Smooth muscle cell (in vitro differentiated cells): ENCODE measurements around the gene ARHGAP26. TPM values are rescaled to one million over a fixed set of nuclear protein-coding genes. Genes with fewer than 3 reads are reported as not detected.

Experiments used
- DNase-seq: peaks from one replicate; lab custom pipeline; 2025; ENCODE audit not compliant: unreplicated experiment; lab: John Stamatoyannopoulos, UW
- H2AFZ ChIP-seq: fragments of 200-600 bp; sonication (generic); 2 replicates; pipeline ENCODE4 v1.6.0; 2016; ENCODE audit warnings: antibody characterized with exemption, low read depth, mild to moderate bottlenecking
- H3F3A ChIP-seq: fragments of 200-600 bp; sonication (generic); 2 replicates; pipeline ENCODE4 v1.6.0; 2017; ENCODE audit warnings: antibody characterized with exemption, low read depth
- H3K27ac ChIP-seq: fragments of 200-600 bp; sonication (generic); 2 replicates; pipeline ENCODE4 v1.5.1; 2016; ENCODE audit warnings: low read depth, mild to moderate bottlenecking
- H3K27me3 ChIP-seq: fragments of 200-600 bp; sonication (generic); 2 replicates; pipeline ENCODE4 v1.6.1; 2016; ENCODE audit warnings: low read depth, mild to moderate bottlenecking
- H3K36me3 ChIP-seq: fragments of 200-600 bp; sonication (generic); 2 replicates; pipeline ENCODE4 v1.5.1; 2016; ENCODE audit warnings: low read depth
- H3K4me1 ChIP-seq: fragments of 200-600 bp; sonication (generic); 2 replicates; pipeline ENCODE4 v1.5.1; 2016; ENCODE audit warnings: low read depth
- H3K4me2 ChIP-seq: fragments of 200-600 bp; sonication (generic); 2 replicates; pipeline ENCODE4 v1.6.0; 2016; ENCODE audit warnings: mild to moderate bottlenecking
- H3K4me3 ChIP-seq: fragments of 200-600 bp; sonication (generic); 2 replicates; pipeline ENCODE4 v1.5.1; 2016; ENCODE audit warnings: mild to moderate bottlenecking
- H3K79me2 ChIP-seq: fragments of 200-600 bp; sonication (generic); 2 replicates; pipeline ENCODE4 v1.6.0; 2016; ENCODE audit warnings: low read depth, mild to moderate bottlenecking
- H3K9ac ChIP-seq: fragments of 200-600 bp; sonication (generic); 2 replicates; pipeline ENCODE4 v1.6.0; 2016; ENCODE audit warnings: low read depth
- H3K9me3 ChIP-seq: fragments of 200-600 bp; sonication (generic); replicated peaks from 2 replicates; pipeline ENCODE4 v1.5.1; 2016; ENCODE audit warnings: low read depth
- H4K20me1 ChIP-seq: fragments of 200-600 bp; sonication (generic); 2 replicates; pipeline ENCODE4 v1.6.0; 2016; ENCODE audit warnings: low read depth
- CTCF ChIP-seq: fragments of 200-600 bp; sonication (generic); IDR thresholded peaks from 2 replicates; pipeline ENCODE4 v1.5.1; 2017; ENCODE audit warnings: borderline replicate concordance, mild to moderate bottlenecking, antibody characterized with exemption; ENCODE audit not compliant: insufficient read depth, poor library complexity, severe bottlenecking
- WGBS: methylation state at CpG from one replicate; pipeline ENCODE4 v1.1.7; 2016; ENCODE audit warnings: low lambda C conversion rate; 5-methylcytosine and 5-hydroxymethylcytosine counted together
- polyA plus RNA-seq: library from polyadenylated mRNA; unstranded; fragments of >200 nt; fragmentation: Nextera tagmentation; extraction: Ambion mirVana; gene quantifications from 2 replicates; pipeline ENCODE4 v1.2.1, GENCODE V29; 2016
- total RNA-seq: library from RNA; depleted of rRNA; stranded (reverse); fragments of >200 nt; gene quantifications from 2 replicates; pipeline ENCODE4 v1.2.3, GENCODE V29; 2014

The ARHGAP26 gene
- total and polyA plus RNA-seq, 2 experiments from 2014 or later = 2.2 to 5.1 TPM

GRCh38 chr5:143113461-143113860 is 343.3 kb downstream of the ARHGAP26 start:
- H3K9ac ChIP-seq = no peak overlapping the region
- no peaks in the 10 kb centered on the region for H3K27me3 ChIP-seq
- no peaks in the 10 kb centered on the region for H3F3A ChIP-seq
- H2AFZ ChIP-seq = no peak overlapping the region
- no peaks in the 10 kb centered on the region for H3K79me2 ChIP-seq
- no peak overlapping the region for H3K4me3 ChIP-seq
- H3K4me2 ChIP-seq = no peak overlapping the region
- H4K20me1 ChIP-seq = no peaks in the 10 kb centered on the region
- no peak overlapping the region for H3K27ac ChIP-seq
- peaks cover 12% of the 10 kb centered on the region for H3K4me1 ChIP-seq
- WGBS = over 99% methylated on average over 3 of the region's 3 CpGs
- H3K36me3 ChIP-seq = no peaks in the 10 kb centered on the region
- no peaks in the 10 kb centered on the region for H3K9me3 ChIP-seq
- no peak for TF ChIP-seq CTCF
- DNase-seq = no peak

- no peaks in the 10 kb centered on the region for H3K36me3 ChIP-seq
- H3K27me3 ChIP-seq = no peaks in the 10 kb centered on the region
- H2AFZ ChIP-seq = no peak overlapping the region
- H3K4me2 ChIP-seq = no peak overlapping the region
- H3K9ac ChIP-seq = no peak overlapping the region
- H3K4me3 ChIP-seq = no peak overlapping the region
- TF ChIP-seq CTCF = no peak
- H3K4me1 ChIP-seq = peaks cover 6% of the 10 kb centered on the region
- no peaks in the 10 kb centered on the region for H3F3A ChIP-seq
- 79% methylated on average over 2 of the region's 2 CpGs for WGBS
- H3K27ac ChIP-seq = no peak overlapping the region
- no peak for DNase-seq
- no peaks in the 10 kb centered on the region for H3K9me3 ChIP-seq
- no peaks in the 10 kb centered on the region for H4K20me1 ChIP-seq
- H3K79me2 ChIP-seq = no peaks in the 10 kb centered on the region
Observed at GRCh38 chr5:143114481-143114880, 344.3 kb downstream of the ARHGAP26 start.

GRCh38 chr5:143115381-143115780 is 345.2 kb downstream of the ARHGAP26 start:
- H3K4me3 ChIP-seq = no peak overlapping the region
- no peaks in the 10 kb centered on the region for H3F3A ChIP-seq
- H3K79me2 ChIP-seq = no peaks in the 10 kb centered on the region
- H3K9ac ChIP-seq = no peak overlapping the region
- no peak overlapping the region for H3K27ac ChIP-seq
- no peak overlapping the region for H3K4me2 ChIP-seq
- DNase-seq = no peak
- H2AFZ ChIP-seq = no peak overlapping the region
- no peaks in the 10 kb centered on the region for H3K9me3 ChIP-seq
- no peak for TF ChIP-seq CTCF
- no peaks in the 10 kb centered on the region for H3K36me3 ChIP-seq
- H4K20me1 ChIP-seq = no peaks in the 10 kb centered on the region
- H3K4me1 ChIP-seq = peaks cover 6% of the 10 kb centered on the region
- no peaks in the 10 kb centered on the region for H3K27me3 ChIP-seq
- WGBS = 88% methylated on average over 2 of the region's 2 CpGs

- no peaks in the 10 kb centered on the region for H3K79me2 ChIP-seq
Observed at GRCh38 chr5:143116814-143117213, 346.6 kb downstream of the ARHGAP26 start.

More at GRCh38 chr5:143116814-143117213, 346.6 kb downstream of the ARHGAP26 start:
- Histone ChIP-seq H3F3A (no peaks in the 10 kb centered on the region), H3K36me3 (no peaks in the 10 kb centered on the region), H3K27ac (no peak overlapping the region), H3K9ac (no peak overlapping the region), H3K27me3 (no peaks in the 10 kb centered on the region), H4K20me1 (no peaks in the 10 kb centered on the region), H3K4me2 (no peak overlapping the region), H2AFZ (no peak overlapping the region), H3K4me3 (no peak overlapping the region), H3K9me3 (no peaks in the 10 kb centered on the region), H3K4me1 (no peaks in the 10 kb centered on the region)
- no peak for DNase-seq
- no peak for TF ChIP-seq CTCF
- 92% methylated on average over 4 of the region's 4 CpGs for WGBS
